NCI-H1092 treated with DMSO at 0.1 percent for 48 hours (cell line): ENCODE measurements around the gene PRDX2.
A peak's percentile ranks its signal among the peaks of the same experiment; 100 is the strongest.

Experiments used
- DNase-seq: peaks from one replicate; lab custom pipeline; 2025; lab: John Stamatoyannopoulos, UW

Gene PRDX2

GRCh38 chr19:12752056-12752781 is 49.4 kb downstream of the PRDX2 start:
- DNase-seq, result no peak

GRCh38 chr19:12751635-12752034 is 50.0 kb downstream of the PRDX2 start, which contains the start of gene BEST2:
Gene BEST2, plus strand, starts transcription at chr19:12751791. Its CDS starts 802 bp downstream, at chr19:12752593.
- DNase-seq, result no peak

- no peak for DNase-seq
These were observed 50.7 kb downstream of the PRDX2 start for GRCh38 chr19:12750851-12751250.

GRCh38 chr19:12749938-12750521 is 51.6 kb downstream of the PRDX2 start:
- peak; percentile 3 for DNase-seq

- DNase-seq, result no peak
These were observed 53.1 kb downstream of the PRDX2 start for GRCh38 chr19:12748489-12748888.
